ENCODE results near the gene POMGNT1.

GRCh38 chr1:46224966-46225365 lies 26.7 kb upstream of the POMGNT1 start:
- TF ChIP-seq CTCF (IDR thresholded peaks at IDR 0.05; ENCODE audit: low read depth, low read length): no peak
- no peak for TF ChIP-seq EZH2phosphoT487 (IDR thresholded peaks at IDR 0.05; ENCODE audit: low read depth)
